ENCODE data around the gene DTYMK. TPM values are rescaled to one million over a fixed set of nuclear protein-coding genes. Genes with fewer than 3 reads are reported as not detected.

DTYMK gene
- total RNA-seq, 1 donor from 2014 or later, result 26.1 TPM

DNA sequence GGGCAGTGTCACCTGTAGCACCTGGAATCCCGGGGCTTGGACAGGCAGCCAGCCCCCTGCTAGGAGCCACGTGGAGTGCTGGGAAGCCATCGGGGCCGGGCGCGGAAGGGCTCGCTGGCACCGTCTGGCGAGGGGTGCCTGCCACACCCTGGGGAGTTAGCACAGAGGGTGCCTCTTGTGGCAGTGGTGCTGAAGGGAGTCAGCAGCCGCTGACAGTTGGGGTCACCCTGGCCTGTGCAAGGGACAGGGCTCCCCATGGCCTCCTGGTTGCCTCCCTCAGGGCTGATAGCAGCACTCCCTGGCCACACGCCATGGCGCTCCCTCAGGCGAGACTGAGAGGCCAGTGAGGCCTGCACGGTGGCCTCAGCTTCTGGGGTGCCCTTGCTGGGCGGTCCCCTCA is 33.9 kb upstream of the DTYMK start:
- no peaks in the 10 kb centered on the region for H3K4me1 ChIP-seq (ENCODE audit: insufficient read depth, low read length)
- no peak overlapping the region for H3K4me2 ChIP-seq (ENCODE audit: low read length)
- peaks cover 3% of the 10 kb centered on the region for H3K36me3 ChIP-seq (ENCODE audit: insufficient read depth, low read length)
- Mint-ChIP-seq H3K36me3 (ENCODE audit: low read depth, unreplicated experiment) (peaks cover 37% of the 10 kb centered on the region), H3K27ac (ENCODE audit: unreplicated experiment) (no peak overlapping the region), H3K27me3 (ENCODE audit: low read depth, unreplicated experiment) (no peaks in the 10 kb centered on the region), H3K4me3 (ENCODE audit: unreplicated experiment) (no peak overlapping the region), H3K4me1 (ENCODE audit: low read depth, unreplicated experiment) (no peaks in the 10 kb centered on the region), H3K9me3 (ENCODE audit: unreplicated experiment) (peaks cover 13% of the 10 kb centered on the region)
- FAIRE-seq (no peak), DNase-seq (ENCODE audit: low read depth) (no peak)
- H3K27ac ChIP-seq (ENCODE audit: low read depth, low read length), result no peak overlapping the region
- no peak overlapping the region for H2AFZ ChIP-seq (ENCODE audit: low read depth, low read length)
- H4K20me1 ChIP-seq (ENCODE audit: insufficient read depth, low read length), result no peaks in the 10 kb centered on the region
- H3K79me2 ChIP-seq (ENCODE audit: insufficient read depth, low read length), result no peaks in the 10 kb centered on the region
- TF ChIP-seq CTCF (IDR thresholded peaks at IDR 0.05; ENCODE audit: insufficient read depth, low read depth, low read length) (no peak), EZH2 (IDR thresholded peaks at IDR 0.05; ENCODE audit: insufficient read depth, low read length) (no peak)
- no peaks in the 10 kb centered on the region for H3K27me3 ChIP-seq (ENCODE audit: insufficient read depth, low read length)
- peaks cover 5% of the 10 kb centered on the region for H3K9me3 ChIP-seq (ENCODE audit: insufficient read depth, low read depth, low read length)
- H3K9ac ChIP-seq (ENCODE audit: low read length), result no peak overlapping the region
- H3K4me3 ChIP-seq (ENCODE audit: insufficient read depth, low read depth, low read length), result no peak overlapping the region

- H3K36me3 ChIP-seq (ENCODE audit: insufficient read depth, low read length), result peaks cover 3% of the 10 kb centered on the region
- H3K4me2 ChIP-seq (ENCODE audit: low read length), result no peak overlapping the region
- TF ChIP-seq EZH2 (IDR thresholded peaks at IDR 0.05; ENCODE audit: insufficient read depth, low read length) (no peak), CTCF (IDR thresholded peaks at IDR 0.05; ENCODE audit: insufficient read depth, low read depth, low read length) (no peak)
- H3K4me1 ChIP-seq (ENCODE audit: insufficient read depth, low read length), result no peaks in the 10 kb centered on the region
- H3K4me3 ChIP-seq (ENCODE audit: insufficient read depth, low read depth, low read length), result no peak overlapping the region
- no peaks in the 10 kb centered on the region for H4K20me1 ChIP-seq (ENCODE audit: insufficient read depth, low read length)
- no peak overlapping the region for H3K9ac ChIP-seq (ENCODE audit: low read length)
- peaks cover 37% of the 10 kb centered on the region for H3K36me3 Mint-ChIP-seq (ENCODE audit: low read depth, unreplicated experiment)
- FAIRE-seq (no peak), DNase-seq (ENCODE audit: low read depth) (no peak)
- no peaks in the 10 kb centered on the region for H3K4me1 Mint-ChIP-seq (ENCODE audit: low read depth, unreplicated experiment)
- H3K4me3 Mint-ChIP-seq (ENCODE audit: unreplicated experiment), result no peak overlapping the region
- peaks cover 5% of the 10 kb centered on the region for H3K9me3 ChIP-seq (ENCODE audit: insufficient read depth, low read depth, low read length)
- no peak overlapping the region for H3K27ac Mint-ChIP-seq (ENCODE audit: unreplicated experiment)
- no peaks in the 10 kb centered on the region for H3K27me3 ChIP-seq (ENCODE audit: insufficient read depth, low read length)
- no peaks in the 10 kb centered on the region for H3K27me3 Mint-ChIP-seq (ENCODE audit: low read depth, unreplicated experiment)
- H3K79me2 ChIP-seq (ENCODE audit: insufficient read depth, low read length), result no peaks in the 10 kb centered on the region
- H2AFZ ChIP-seq (ENCODE audit: low read depth, low read length), result no peak overlapping the region
- H3K27ac ChIP-seq (ENCODE audit: low read depth, low read length), result no peak overlapping the region
- H3K9me3 Mint-ChIP-seq (ENCODE audit: unreplicated experiment), result peaks cover 13% of the 10 kb centered on the region
These were observed 33.5 kb upstream of the DTYMK start for GRCh38 chr2:241720099-241720498.

DNA sequence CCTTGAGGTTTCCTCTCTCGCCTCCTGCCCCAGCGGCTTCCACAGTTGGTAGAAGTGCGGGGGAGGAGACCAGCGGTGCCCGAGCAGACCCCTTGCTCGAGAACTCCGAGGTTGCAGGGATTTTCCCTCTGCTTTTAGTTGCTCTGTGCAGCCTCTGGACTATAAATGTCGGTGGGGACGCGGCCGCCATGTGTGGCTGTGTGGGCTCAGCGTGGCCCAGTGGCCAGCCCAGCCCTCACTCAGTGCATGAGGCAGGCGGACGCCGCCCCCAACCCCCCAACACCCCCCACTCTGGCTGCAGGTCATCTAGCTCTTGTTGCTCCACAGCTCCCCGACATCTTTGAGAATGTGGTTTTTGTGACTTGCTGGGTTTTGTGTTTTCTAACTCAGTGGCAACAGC is 32.5 kb upstream of the DTYMK start:
- Mint-ChIP-seq H3K27ac (ENCODE audit: unreplicated experiment) (no peak overlapping the region), H3K4me3 (ENCODE audit: unreplicated experiment) (no peak overlapping the region), H3K27me3 (ENCODE audit: low read depth, unreplicated experiment) (no peaks in the 10 kb centered on the region), H3K36me3 (ENCODE audit: low read depth, unreplicated experiment) (peaks cover 35% of the 10 kb centered on the region), H3K9me3 (ENCODE audit: unreplicated experiment) (peaks cover 13% of the 10 kb centered on the region), H3K4me1 (ENCODE audit: low read depth, unreplicated experiment) (no peaks in the 10 kb centered on the region)
- no peak for TF ChIP-seq EZH2 (IDR thresholded peaks at IDR 0.05; ENCODE audit: insufficient read depth, low read length)
- no peak for FAIRE-seq
- H3K9me3 ChIP-seq (ENCODE audit: insufficient read depth, low read depth, low read length), result peaks cover 5% of the 10 kb centered on the region
- no peak overlapping the region for H3K4me3 ChIP-seq (ENCODE audit: insufficient read depth, low read depth, low read length)
- H3K4me2 ChIP-seq (ENCODE audit: low read length), result no peak overlapping the region
- no peaks in the 10 kb centered on the region for H4K20me1 ChIP-seq (ENCODE audit: insufficient read depth, low read length)
- no peak for DNase-seq (ENCODE audit: low read depth)
- H3K27ac ChIP-seq (ENCODE audit: low read depth, low read length), result no peak overlapping the region
- H3K4me1 ChIP-seq (ENCODE audit: insufficient read depth, low read length), result no peaks in the 10 kb centered on the region
- no peak overlapping the region for H2AFZ ChIP-seq (ENCODE audit: low read depth, low read length)
- H3K27me3 ChIP-seq (ENCODE audit: insufficient read depth, low read length), result no peaks in the 10 kb centered on the region
- H3K9ac ChIP-seq (ENCODE audit: low read length), result no peak overlapping the region
- H3K36me3 ChIP-seq (ENCODE audit: insufficient read depth, low read length), result peaks cover 5% of the 10 kb centered on the region
- H3K79me2 ChIP-seq (ENCODE audit: insufficient read depth, low read length), result no peaks in the 10 kb centered on the region
